SJSA1 (cell line): ENCODE measurements around the gene CENATAC. TPM values are rescaled to one million over a fixed set of nuclear protein-coding genes. Genes with fewer than 3 reads are reported as not detected.
"Not testable (repeated sequence)": the region's sequence is repeated elsewhere in the genome, so short reads cannot be mapped to it uniquely, and the experiment has no call there.

ENCODE experiments used
- DNase-seq, 2 experiments: peaks; one replicate each; pipeline ENCODE4 v3.0.0-alpha.2; 2015 to 2020; ENCODE audit warnings: low spot score in 2 of 2, low read depth in 1 of 2
- H3K27ac ChIP-seq: fragments of 250-450 bp; sonication (Bioruptor Pico); 2 replicates; pipeline ENCODE4 v1.5.1; 2020; ENCODE audit warnings: mild to moderate bottlenecking, moderate library complexity
- H3K27me3 ChIP-seq: fragments of 250-450 bp; sonication (Bioruptor Pico); replicated peaks from 2 replicates; pipeline ENCODE4 v1.5.1; 2020; ENCODE audit warnings: mild to moderate bottlenecking, moderate library complexity
- H3K36me3 ChIP-seq: fragments of 250-450 bp; sonication (Bioruptor Pico); 2 replicates; pipeline ENCODE4 v1.5.1; 2020; ENCODE audit warnings: mild to moderate bottlenecking
- H3K4me1 ChIP-seq: fragments of 250-450 bp; sonication (Bioruptor Pico); replicated peaks from 2 replicates; pipeline ENCODE4 v1.6.1; 2021; ENCODE audit warnings: mild to moderate bottlenecking
- H3K4me3 ChIP-seq: fragments of 250-450 bp; sonication (Bioruptor Pico); 2 replicates; pipeline ENCODE4 v1.5.1; 2020; ENCODE audit warnings: mild to moderate bottlenecking
- H3K9me3 ChIP-seq: fragments of 250-450 bp; sonication (Bioruptor Pico); replicated peaks from 2 replicates; pipeline ENCODE4 v1.5.1; 2020; ENCODE audit warnings: mild to moderate bottlenecking
- total RNA-seq: library from RNA; depleted of rRNA; stranded (reverse); fragments of >200 nt; shearing (Covaris generic); gene quantifications from 2 replicates; pipeline ENCODE4 v1.2.3, GENCODE V29; 2014

The CENATAC gene
- total RNA-seq, 1 experiment from 2014 or later: 17.0 TPM

GRCh38 chr11:119025978-119026766 is 28.2 kb downstream of the CENATAC start:
- H3K27me3 ChIP-seq: no peaks in the 10 kb centered on the region
- no peaks in the 10 kb centered on the region for H3K9me3 ChIP-seq
- no peak overlapping the region for H3K4me3 ChIP-seq
- peaks cover 6% of the 10 kb centered on the region for H3K4me1 ChIP-seq
- H3K27ac ChIP-seq: no peak overlapping the region
- peaks cover 16% of the 10 kb centered on the region for H3K36me3 ChIP-seq
- no peak for DNase-seq

- Histone ChIP-seq H3K36me3 (peaks cover 8% of the 10 kb centered on the region), H3K4me3 (no peak overlapping the region), H3K27ac (no peak overlapping the region), H3K9me3 (no peaks in the 10 kb centered on the region), H3K4me1 (peaks cover 6% of the 10 kb centered on the region), H3K27me3 (no peaks in the 10 kb centered on the region)
- no peak for DNase-seq
These were observed 29.0 kb downstream of the CENATAC start for GRCh38 chr11:119026970-119027369.

DNA sequence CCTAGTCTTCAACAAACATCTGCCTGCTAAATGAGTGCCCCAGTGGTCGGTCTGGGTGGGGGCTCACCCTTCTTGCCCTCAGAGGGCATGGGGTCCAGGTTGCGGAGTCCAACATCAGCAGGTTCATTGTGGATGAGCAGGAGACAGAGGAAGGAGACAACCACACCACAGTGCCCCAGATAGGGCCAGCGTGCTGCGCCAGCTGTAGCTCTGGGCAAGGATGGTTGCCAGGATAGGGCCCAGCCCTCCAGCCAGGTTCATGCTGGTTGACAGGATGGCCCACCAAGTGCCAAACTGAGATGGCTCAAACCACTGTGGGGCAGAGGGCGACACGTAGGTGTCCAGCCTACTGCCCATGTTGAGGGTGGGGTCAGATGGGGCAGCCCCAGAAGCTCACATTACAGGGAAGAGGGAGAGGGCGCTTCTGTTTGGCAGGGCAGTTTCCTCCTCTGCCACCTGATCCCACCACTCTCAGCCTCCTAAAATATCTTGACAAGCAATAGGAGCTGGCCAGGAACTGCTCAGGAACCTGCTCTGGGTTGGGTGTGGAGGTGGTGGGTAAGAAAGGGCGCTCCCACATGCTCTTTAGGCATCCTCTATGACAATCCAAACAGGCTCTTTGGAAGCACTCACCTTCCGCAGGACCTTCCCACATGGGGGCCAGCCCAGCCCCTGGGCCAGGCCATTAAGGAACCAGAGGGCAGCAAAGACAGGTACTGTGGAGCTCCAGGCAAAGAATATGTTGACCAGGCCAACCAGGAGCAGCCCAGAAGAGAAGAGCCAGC is 29.8 kb downstream of the CENATAC start:
- peaks cover 6% of the 10 kb centered on the region for H3K4me1 ChIP-seq
- H3K9me3 ChIP-seq: no peaks in the 10 kb centered on the region
- H3K36me3 ChIP-seq: peaks cover 7% of the 10 kb centered on the region; the same call in 1 of the 2 replicates
- no peaks in the 10 kb centered on the region for H3K27me3 ChIP-seq
- H3K4me3 ChIP-seq: no peak overlapping the region
- H3K27ac ChIP-seq: no peak overlapping the region
- no peak for DNase-seq

DNA sequence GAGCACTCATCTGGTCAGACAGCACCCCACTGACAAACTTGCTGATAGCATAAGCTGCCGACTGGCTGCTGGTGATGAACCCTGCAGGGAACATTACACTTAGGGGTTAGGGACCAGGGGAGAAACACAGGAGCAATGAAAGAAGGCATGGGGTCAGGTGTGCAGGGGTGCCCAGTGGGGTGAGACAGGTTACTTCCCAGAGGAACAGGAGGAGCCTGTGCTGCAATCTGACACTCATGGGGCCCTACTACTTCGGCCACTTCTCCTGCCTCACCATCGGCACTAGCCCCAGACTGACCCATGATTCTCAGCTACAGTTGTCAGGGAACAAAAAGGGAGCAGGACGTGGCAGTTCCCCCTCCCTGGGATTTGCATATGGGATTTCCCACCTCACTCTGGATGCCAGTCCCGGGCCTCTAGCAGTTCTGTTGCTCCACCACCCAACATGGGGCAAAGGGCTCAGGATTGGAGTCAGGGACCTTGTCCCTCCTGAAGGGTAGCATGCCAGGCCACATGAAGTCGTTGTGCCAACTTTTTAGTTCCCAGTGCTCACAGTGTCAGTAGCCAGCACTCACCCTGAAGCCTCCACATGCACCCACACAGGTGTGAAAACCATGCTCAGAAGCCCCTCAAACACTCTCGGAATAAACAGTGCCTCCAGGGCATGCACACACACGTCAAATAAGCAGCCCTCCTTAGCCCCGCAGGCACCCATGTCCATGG is 30.6 kb downstream of the CENATAC start:
- H3K36me3 ChIP-seq: peaks cover 4% of the 10 kb centered on the region; the same call in 1 of the 2 replicates
- no peak for DNase-seq

GRCh38 chr11:119029069-119029339 is 31.1 kb downstream of the CENATAC start:
- Histone ChIP-seq H3K27me3 (no peaks in the 10 kb centered on the region), H3K4me3 (no peak overlapping the region), H3K36me3 (peaks cover 4% of the 10 kb centered on the region; the same call in 1 of the 2 replicates), H3K27ac (no peak overlapping the region), H3K4me1 (peaks cover 6% of the 10 kb centered on the region), H3K9me3 (no peaks in the 10 kb centered on the region)
- no peak for DNase-seq

More for the DNA sequence above, 30.6 kb downstream of the CENATAC start:
- no peak overlapping the region for H3K4me3 ChIP-seq
- peaks cover 6% of the 10 kb centered on the region for H3K4me1 ChIP-seq
- H3K27ac ChIP-seq: no peak overlapping the region
- no peaks in the 10 kb centered on the region for H3K27me3 ChIP-seq
- H3K9me3 ChIP-seq: no peaks in the 10 kb centered on the region

DNA sequence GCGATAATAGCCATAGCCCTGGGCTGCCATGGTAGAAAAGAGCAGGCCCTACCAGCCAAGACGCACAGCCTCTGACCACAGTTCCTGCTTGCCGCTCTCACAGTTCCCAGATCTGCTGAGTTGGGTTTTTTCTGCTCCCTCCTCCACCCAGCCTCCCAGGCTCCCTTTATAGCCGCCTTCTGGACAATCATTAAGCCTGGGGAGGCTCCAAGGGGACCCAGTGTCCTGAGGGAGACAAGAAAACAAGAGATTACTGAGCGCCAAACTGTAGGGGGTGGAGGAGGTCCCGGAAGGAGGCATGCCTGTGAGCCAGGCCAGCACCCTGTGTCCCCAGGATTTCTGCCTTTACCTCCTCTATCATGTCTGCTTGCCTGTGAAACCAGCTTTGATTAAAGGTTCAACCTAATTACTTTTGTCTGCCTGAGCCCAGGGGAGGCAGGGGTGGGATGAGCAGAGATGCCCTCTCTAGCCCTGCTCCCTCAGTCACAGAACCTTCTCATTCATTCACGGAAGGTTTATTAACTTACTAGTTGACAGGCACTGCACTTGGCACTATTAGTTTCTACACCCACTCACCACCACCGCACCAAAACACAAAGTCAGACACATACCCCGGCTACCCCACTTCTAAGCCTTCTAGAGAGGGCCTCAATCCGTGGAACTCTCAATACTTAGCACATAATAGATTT is 31.5 kb downstream of the CENATAC start:
- Histone ChIP-seq H3K4me1 (peaks cover 6% of the 10 kb centered on the region), H3K9me3 (no peaks in the 10 kb centered on the region), H3K27ac (no peak overlapping the region), H3K27me3 (no peaks in the 10 kb centered on the region), H3K36me3 (peaks cover 4% of the 10 kb centered on the region; the same call in 1 of the 2 replicates), H3K4me3 (no peak overlapping the region)
- no peak for DNase-seq

GRCh38 chr11:119030029-119030328 is 32.0 kb downstream of the CENATAC start:
- H3K27ac ChIP-seq: no peak overlapping the region
- H3K9me3 ChIP-seq: no peaks in the 10 kb centered on the region
- H3K4me1 ChIP-seq: peaks cover 6% of the 10 kb centered on the region
- peaks cover under 1% of the 10 kb centered on the region; the same call in 1 of the 2 replicates for H3K36me3 ChIP-seq
- DNase-seq: no peak
- H3K27me3 ChIP-seq: no peaks in the 10 kb centered on the region
- H3K4me3 ChIP-seq: peak overlapping the region; percentile 52

- Histone ChIP-seq H3K4me3 (peak within 1 kb of the TSS; percentile 52), H3K36me3 (no peaks in the 10 kb centered on the region), H3K9me3 (no peaks in the 10 kb centered on the region), H3K4me1 (peaks cover 6% of the 10 kb centered on the region), H3K27me3 (no peaks in the 10 kb centered on the region), H3K27ac (no peak within 1 kb of the TSS)
- peak; percentile 65 to 93 for DNase-seq
These were observed 32.5 kb downstream of the CENATAC start, which contains the start of gene SLC37A4 for GRCh38 chr11:119030329-119031047. SLC37A4 (minus strand) TSS chr11:119030877.

GRCh38 chr11:119031912-119032280 is 34.0 kb downstream of the CENATAC start:
- H3K4me1 ChIP-seq: peaks cover 6% of the 10 kb centered on the region
- DNase-seq: no peak
- no peaks in the 10 kb centered on the region for H3K36me3 ChIP-seq
- no peaks in the 10 kb centered on the region for H3K9me3 ChIP-seq
- no peaks in the 10 kb centered on the region for H3K27me3 ChIP-seq
- H3K27ac ChIP-seq: no peak overlapping the region
- H3K4me3 ChIP-seq: no peak overlapping the region

DNA sequence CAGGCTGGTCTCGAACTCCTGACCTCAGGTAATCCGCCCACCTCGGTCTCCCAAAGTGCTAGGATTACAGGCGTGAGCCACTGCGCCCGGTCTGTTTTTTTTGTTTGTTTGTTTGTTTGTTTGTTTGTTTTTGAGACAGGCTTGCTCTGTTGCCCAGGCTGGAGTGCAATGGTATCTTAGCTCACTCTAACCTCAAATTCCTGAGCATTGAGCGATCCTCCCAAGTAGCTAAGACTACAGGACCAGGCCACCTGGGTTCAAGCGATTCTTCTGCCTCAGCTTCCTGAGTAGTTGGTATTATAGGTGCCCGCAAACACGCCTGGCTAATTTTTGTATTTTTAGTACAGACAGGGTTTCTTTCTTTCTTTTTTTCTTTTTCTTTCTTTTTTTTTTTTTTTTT is 35.5 kb downstream of the CENATAC start:
- not testable (repeated sequence) for H3K27me3 ChIP-seq, H3K36me3 ChIP-seq, DNase-seq, H3K4me1 ChIP-seq, H3K4me3 ChIP-seq, H3K27ac ChIP-seq, H3K9me3 ChIP-seq

GRCh38 chr11:119034813-119035212 is 36.9 kb downstream of the CENATAC start:
- Histone ChIP-seq H3K27ac (no peak overlapping the region), H3K4me1 (peaks cover 6% of the 10 kb centered on the region), H3K36me3 (no peaks in the 10 kb centered on the region), H3K9me3 (no peaks in the 10 kb centered on the region), H3K4me3 (no peak overlapping the region), H3K27me3 (no peaks in the 10 kb centered on the region)
- DNase-seq: no peak

DNA sequence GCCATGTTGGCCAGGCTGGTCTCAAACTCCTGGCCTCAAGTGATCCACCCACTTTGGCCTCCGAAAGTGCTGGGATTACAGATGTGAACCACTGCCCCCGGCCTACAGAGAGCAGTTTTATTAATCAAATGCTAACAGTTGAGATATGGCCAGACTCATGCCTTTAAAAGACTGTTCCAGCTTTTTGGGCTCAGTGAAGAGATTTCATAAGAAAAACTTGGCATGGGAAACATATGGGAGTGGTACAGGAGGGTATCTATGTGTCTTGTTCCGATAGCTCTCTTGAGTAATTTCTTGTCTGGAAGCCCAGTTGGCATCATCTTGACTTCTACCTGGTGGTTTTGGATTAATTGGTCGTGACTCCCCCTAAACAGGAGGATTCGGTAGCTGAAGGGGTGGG is 40.9 kb downstream of the CENATAC start:
- H3K9me3 ChIP-seq: no peaks in the 10 kb centered on the region
- H3K4me3 ChIP-seq: no peak overlapping the region
- no peaks in the 10 kb centered on the region for H3K36me3 ChIP-seq

DNA sequence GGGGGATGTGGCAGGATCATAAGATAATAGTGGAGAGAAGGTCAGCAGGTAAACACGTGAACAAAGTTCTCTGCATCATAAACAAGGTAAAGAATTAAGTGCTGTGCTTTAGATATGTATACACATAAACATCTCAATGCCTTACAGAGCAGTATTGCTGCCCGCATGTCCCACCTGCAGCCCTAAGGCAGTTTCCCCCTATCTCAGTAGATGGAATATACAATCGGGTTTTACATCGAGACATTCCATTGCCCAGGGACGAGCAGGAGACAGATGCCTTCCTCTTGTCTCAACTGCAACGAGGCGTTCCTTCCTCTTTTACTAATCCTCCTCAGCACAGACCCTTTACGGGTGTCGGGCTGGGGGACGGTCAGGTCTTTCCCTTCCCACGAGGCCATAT is 41.5 kb downstream of the CENATAC start:
- not testable (repeated sequence) for H3K27ac ChIP-seq, H3K4me1 ChIP-seq, H3K4me3 ChIP-seq, H3K27me3 ChIP-seq, H3K36me3 ChIP-seq, H3K9me3 ChIP-seq, DNase-seq

More for the DNA sequence above, 40.9 kb downstream of the CENATAC start:
- no peak for DNase-seq
- Histone ChIP-seq H3K27ac (no peak overlapping the region), H3K4me1 (no peaks in the 10 kb centered on the region), H3K27me3 (no peaks in the 10 kb centered on the region)
